ENCODE measurements around the gene PRAC1.
A peak's percentile ranks its signal among the peaks of the same experiment; 100 is the strongest.

PRAC1 gene

DNA sequence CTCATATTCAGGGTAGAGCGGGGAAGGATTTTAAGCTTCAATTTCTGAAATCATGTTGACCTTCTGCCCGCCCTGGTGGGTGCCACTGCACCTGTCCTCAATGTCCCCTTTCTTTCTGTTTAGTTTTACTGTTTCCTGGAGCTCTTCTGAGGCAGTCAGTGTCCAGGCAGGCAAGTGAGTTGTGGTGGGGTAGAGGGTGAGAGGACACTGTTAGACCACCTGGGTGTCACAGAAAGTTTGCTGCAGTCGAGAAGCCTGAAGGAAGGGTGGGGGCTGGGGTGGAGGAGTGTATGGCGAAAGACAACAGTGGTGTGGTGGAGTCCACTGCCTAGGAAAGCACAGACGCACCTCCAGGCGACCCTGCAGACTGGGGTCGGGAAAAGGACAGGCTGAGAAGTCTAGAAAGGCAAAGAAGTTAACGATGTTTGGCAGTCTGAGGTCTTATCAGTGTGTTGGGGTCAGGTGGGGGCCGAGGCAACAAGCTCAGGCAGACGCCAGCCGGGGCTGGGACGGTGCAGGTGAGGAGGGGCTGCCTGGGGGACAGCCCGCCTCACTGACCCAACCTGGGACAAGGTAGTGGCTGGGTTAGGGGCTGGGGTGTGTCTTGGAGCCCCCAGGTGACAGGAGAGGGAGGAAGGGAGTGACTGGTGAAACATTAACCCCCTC lies 29.5 kb upstream of the PRAC1 start:
- no peak for ATAC-seq

DNA sequence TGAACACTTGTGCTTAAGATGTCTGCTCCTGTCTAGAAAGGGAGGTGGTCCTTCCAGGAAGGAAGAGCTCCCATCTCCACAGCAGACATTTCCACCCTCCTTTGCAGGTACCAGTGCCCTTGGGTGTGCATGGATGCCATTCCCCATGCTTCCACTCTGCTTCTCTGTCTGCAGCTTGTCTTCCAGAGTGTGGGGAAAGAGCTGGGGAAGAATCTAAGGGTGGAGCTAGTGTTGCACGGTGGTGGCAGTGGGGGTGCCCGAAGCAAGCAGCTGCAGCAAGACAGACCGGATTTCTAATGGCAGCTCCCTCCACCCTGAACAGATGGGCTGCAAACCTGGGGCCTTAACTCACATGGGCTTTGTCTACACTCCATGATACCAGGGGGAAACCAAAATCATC lies 28.9 kb upstream of the PRAC1 start:
- peak; percentile 6; the same call in 2 of the 3 replicates for ATAC-seq
- TF ChIP-seq, protein P1, sequence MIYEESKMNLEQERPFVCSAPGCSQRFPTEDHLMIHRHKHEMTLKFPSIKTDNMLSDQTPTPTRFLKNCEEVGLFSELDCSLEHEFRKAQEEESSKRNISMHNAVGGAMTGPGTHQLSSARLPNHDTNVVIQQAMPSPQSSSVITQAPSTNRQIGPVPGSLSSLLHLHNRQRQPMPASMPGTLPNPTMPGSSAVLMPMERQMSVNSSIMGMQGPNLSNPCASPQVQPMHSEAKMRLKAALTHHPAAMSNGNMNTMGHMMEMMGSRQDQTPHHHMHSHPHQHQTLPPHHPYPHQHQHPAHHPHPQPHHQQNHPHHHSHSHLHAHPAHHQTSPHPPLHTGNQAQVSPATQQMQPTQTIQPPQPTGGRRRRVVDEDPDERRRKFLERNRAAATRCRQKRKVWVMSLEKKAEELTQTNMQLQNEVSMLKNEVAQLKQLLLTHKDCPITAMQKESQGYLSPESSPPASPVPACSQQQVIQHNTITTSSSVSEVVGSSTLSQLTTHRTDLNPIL (CRISPR knock-in tag; IDR thresholded peaks at IDR 0.05; ENCODE audit: low read depth) = no peak
- no peak for TF ChIP-seq ZNF70 (CRISPR knock-in tag; IDR thresholded peaks at IDR 0.05)
- no peak for TF ChIP-seq ZNF565 (CRISPR knock-in tag; conservative IDR thresholded peaks at IDR 0.05; ENCODE audit: low read depth)
- no peak for TF ChIP-seq ZFP30 (CRISPR knock-in tag; IDR thresholded peaks at IDR 0.05)
- no peak for TF ChIP-seq ARNTL (CRISPR knock-in tag; IDR thresholded peaks at IDR 0.05; ENCODE audit: borderline replicate concordance, low read depth)
- TF ChIP-seq ISL1 (CRISPR knock-in tag; IDR thresholded peaks at IDR 0.05) = no peak
- no peak for TF ChIP-seq ZC3H10 (CRISPR knock-in tag; IDR thresholded peaks at IDR 0.05)
- TF ChIP-seq BACH2 (CRISPR knock-in tag; IDR thresholded peaks at IDR 0.05; ENCODE audit: borderline replicate concordance) = no peak
- no peak for TF ChIP-seq ZNF8 (CRISPR knock-in tag; IDR thresholded peaks at IDR 0.05)
- TF ChIP-seq PPARA (CRISPR knock-in tag; IDR thresholded peaks at IDR 0.05; ENCODE audit: borderline replicate concordance) = no peak
- TF ChIP-seq, protein P2, sequence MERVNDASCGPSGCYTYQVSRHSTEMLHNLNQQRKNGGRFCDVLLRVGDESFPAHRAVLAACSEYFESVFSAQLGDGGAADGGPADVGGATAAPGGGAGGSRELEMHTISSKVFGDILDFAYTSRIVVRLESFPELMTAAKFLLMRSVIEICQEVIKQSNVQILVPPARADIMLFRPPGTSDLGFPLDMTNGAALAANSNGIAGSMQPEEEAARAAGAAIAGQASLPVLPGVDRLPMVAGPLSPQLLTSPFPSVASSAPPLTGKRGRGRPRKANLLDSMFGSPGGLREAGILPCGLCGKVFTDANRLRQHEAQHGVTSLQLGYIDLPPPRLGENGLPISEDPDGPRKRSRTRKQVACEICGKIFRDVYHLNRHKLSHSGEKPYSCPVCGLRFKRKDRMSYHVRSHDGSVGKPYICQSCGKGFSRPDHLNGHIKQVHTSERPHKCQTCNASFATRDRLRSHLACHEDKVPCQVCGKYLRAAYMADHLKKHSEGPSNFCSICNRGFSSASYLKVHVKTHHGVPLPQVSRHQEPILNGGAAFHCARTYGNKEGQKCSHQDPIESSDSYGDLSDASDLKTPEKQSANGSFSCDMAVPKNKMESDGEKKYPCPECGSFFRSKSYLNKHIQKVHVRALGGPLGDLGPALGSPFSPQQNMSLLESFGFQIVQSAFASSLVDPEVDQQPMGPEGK (CRISPR knock-in tag; IDR thresholded peaks at IDR 0.05; ENCODE audit: borderline replicate concordance) = no peak
- TF ChIP-seq, protein P3, sequence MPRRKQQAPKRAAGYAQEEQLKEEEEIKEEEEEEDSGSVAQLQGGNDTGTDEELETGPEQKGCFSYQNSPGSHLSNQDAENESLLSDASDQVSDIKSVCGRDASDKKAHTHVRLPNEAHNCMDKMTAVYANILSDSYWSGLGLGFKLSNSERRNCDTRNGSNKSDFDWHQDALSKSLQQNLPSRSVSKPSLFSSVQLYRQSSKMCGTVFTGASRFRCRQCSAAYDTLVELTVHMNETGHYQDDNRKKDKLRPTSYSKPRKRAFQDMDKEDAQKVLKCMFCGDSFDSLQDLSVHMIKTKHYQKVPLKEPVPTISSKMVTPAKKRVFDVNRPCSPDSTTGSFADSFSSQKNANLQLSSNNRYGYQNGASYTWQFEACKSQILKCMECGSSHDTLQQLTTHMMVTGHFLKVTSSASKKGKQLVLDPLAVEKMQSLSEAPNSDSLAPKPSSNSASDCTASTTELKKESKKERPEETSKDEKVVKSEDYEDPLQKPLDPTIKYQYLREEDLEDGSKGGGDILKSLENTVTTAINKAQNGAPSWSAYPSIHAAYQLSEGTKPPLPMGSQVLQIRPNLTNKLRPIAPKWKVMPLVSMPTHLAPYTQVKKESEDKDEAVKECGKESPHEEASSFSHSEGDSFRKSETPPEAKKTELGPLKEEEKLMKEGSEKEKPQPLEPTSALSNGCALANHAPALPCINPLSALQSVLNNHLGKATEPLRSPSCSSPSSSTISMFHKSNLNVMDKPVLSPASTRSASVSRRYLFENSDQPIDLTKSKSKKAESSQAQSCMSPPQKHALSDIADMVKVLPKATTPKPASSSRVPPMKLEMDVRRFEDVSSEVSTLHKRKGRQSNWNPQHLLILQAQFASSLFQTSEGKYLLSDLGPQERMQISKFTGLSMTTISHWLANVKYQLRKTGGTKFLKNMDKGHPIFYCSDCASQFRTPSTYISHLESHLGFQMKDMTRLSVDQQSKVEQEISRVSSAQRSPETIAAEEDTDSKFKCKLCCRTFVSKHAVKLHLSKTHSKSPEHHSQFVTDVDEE (CRISPR knock-in tag; IDR thresholded peaks at IDR 0.05) = no peak
- TF ChIP-seq, protein P4, sequence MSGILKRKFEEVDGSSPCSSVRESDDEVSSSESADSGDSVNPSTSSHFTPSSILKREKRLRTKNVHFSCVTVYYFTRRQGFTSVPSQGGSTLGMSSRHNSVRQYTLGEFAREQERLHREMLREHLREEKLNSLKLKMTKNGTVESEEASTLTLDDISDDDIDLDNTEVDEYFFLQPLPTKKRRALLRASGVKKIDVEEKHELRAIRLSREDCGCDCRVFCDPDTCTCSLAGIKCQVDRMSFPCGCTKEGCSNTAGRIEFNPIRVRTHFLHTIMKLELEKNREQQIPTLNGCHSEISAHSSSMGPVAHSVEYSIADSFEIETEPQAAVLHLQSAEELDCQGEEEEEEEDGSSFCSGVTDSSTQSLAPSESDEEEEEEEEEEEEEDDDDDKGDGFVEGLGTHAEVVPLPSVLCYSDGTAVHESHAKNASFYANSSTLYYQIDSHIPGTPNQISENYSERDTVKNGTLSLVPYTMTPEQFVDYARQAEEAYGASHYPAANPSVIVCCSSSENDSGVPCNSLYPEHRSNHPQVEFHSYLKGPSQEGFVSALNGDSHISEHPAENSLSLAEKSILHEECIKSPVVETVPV (CRISPR knock-in tag; IDR thresholded peaks at IDR 0.05) = no peak
- no peak for TF ChIP-seq OSR1 (CRISPR knock-in tag; IDR thresholded peaks at IDR 0.05)
- TF ChIP-seq, protein P5, sequence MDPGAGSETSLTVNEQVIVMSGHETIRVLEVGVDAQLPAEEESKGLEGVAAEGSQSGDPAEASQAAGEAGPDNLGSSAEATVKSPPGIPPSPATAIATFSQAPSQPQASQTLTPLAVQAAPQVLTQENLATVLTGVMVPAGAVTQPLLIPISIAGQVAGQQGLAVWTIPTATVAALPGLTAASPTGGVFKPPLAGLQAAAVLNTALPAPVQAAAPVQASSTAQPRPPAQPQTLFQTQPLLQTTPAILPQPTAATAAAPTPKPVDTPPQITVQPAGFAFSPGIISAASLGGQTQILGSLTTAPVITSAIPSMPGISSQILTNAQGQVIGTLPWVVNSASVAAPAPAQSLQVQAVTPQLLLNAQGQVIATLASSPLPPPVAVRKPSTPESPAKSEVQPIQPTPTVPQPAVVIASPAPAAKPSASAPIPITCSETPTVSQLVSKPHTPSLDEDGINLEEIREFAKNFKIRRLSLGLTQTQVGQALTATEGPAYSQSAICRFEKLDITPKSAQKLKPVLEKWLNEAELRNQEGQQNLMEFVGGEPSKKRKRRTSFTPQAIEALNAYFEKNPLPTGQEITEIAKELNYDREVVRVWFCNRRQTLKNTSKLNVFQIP (CRISPR knock-in tag; IDR thresholded peaks at IDR 0.05; ENCODE audit: borderline replicate concordance, low read depth) = no peak
- TF ChIP-seq CSDC2 (CRISPR knock-in tag; IDR thresholded peaks at IDR 0.05) = no peak
- no peak for TF ChIP-seq TOX (CRISPR knock-in tag; IDR thresholded peaks at IDR 0.05; ENCODE audit: borderline replicate concordance)
- no peak for TF ChIP-seq RARB (CRISPR knock-in tag; IDR thresholded peaks at IDR 0.05)
- no peak for TF ChIP-seq SNAI2 (CRISPR knock-in tag; IDR thresholded peaks at IDR 0.05)

More for the DNA sequence above, 29.5 kb upstream of the PRAC1 start:
- TF ChIP-seq, protein P4 (CRISPR knock-in tag; IDR thresholded peaks at IDR 0.05) = no peak
- no peak for TF ChIP-seq ZC3H10 (CRISPR knock-in tag; IDR thresholded peaks at IDR 0.05)
- no peak for TF ChIP-seq GLIS3 (CRISPR knock-in tag; IDR thresholded peaks at IDR 0.05)
- TF ChIP-seq ZFP3 (CRISPR knock-in tag; IDR thresholded peaks at IDR 0.05) = no peak

Measured in SK-N-SH treated with all-trans-retinoic acid at 6 μM for 48 hours (cell line).